ENCODE results near the gene GRK6.

GRK6 gene

DNA sequence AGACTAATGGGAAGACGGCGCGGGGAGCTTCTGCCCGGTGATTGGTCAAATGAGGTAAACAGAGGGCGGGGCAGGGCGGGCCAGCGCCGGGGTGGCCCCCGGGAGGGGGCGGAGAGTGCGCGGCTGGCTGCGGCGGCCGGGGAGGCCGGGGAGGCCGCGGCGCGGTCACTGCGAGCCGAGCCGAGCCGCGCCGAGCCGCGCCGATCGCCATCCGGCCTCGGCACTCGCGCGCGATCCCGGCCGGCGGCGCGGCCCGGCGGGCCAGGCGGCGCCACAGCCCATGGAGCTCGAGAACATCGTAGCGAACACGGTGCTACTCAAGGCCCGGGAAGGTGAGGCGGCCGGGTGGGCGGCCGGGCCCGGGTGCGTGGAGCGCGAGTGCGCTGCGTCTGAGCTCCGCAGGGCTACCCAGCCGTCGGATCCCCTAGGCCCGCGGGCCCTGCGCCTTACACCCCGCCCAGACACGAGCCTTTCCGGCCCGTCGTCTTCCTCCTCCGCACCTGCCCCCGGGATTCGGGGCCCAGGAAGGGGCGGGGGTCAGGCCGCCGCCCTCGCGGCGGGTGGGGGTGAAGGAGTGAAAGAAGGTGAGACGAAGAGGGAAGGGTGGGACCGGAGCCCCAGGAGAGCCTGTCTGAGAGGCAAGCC, at the start of gene GRK6:
TSS of gene GRK6 (plus strand) at position 111 of the 645 bp plus-strand sequence. CDS start at position 281, 170 bp downstream.
- no peak for DNase-seq (ENCODE audit: low read depth in 3 of 3, low spot score in 1 of 3)

DNA sequence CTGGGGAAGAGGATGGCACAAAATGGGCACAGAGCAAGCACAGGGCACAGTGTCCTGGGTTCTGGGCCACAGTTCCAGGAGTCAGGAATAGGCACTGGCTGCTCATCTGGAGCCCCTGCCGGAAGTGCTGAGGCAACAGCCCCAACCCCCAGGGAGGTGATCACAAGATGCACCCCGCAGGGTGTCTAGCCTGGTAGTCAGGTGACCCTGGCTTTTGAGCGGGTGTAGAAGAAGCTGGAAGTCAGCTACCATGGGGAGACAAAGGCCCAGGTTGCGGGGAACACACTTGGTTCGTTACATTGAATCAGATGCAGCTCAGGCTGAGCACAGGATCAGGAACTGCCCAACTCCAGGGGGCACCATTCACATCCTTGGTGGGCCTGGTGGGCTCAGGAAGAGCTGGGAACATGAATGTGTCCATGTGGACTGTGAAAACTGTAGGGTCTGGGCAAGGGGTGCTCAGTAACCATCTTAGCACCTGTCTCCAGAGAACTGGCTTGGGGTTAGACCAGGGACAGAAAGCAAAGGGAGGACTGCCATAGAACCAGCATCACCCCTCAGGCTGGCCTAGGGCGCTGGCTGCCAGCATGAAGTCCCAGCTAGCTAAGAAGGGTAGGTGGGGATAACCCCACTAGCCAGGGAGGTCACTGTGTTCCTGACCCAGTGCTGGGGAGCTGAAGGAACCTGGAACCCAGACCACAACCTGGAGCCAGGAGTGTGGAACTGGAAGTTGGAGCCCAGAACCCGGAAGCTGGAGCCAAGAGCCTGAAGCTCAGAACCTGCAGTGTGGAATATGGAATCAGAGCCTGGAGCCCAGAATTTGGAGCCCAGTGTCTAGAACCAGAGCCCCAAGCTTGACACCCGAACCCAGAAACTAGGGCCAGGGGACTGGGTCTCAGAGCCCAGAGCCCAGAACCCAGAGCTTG, 48.4 kb upstream of the GRK6 start:
- no peak for DNase-seq (ENCODE audit: low read depth in 3 of 3, low spot score in 1 of 3)

DNA sequence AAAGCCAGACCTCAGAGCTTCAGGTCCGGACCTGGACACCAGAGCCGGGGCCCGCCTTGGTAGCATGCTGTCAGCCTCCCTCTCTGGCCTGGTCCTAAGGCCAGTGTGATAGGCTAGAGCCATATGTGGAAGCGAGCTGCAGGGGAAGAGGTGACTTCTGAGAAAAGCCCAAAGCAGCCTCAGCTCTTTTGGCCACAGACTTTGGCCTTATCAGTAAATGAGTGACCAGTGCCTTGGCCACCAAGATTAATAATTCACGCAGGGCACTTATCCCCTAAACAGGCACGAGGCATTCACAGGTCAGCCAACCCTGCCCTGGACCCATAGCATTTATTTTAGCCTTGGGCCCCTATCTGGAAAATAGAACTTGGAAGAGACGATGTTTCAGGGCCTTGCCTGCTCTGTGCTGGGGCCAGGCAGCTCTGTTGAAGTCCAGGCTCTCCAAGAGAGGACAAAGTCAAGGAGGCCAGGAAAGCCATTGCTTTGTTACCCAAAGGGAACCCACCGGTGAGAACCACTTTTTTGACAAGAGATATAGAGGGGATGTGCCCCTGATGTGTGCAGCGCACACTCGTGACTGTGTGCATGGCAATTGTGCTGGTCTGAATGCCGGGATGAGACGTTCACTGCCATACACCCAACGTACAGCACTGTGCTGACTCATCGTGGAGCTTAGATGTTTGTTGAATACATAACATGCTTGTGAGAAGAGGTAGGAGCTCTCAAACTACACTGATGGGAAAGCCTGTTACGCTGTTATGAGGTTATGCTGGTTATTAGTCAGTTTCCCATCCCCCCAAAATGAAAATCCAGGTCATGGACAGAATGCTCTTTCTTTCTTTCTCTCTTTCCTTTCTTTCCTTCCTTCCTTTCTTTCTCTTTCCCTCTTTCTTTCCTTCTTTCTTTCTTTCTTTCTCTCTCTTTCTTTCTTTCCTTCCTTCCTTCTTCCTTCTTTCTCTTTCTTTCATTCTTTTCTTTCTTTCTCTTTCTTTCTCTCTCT, 47.3 kb upstream of the GRK6 start:
- DNase-seq (ENCODE audit: low read depth in 3 of 3, low spot score in 1 of 3), result no peak

DNA sequence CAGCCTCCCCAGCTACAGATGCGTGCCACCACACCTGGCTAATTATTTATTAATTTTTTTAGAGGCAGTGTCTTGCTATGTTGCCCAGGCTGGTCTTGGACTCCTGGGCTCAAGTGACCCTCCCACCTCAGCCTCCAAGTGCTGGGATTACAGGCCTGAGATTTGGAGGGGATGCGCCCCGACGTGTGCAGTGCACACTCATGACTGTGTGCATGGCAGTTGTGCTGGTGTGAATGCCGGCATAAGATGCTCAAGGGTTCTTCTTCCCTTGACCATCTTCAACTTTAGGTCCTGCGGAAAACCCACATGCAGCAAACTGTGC, 45.7 kb upstream of the GRK6 start:
- no peak for DNase-seq (ENCODE audit: low read depth in 3 of 3, low spot score in 1 of 3)

DNA sequence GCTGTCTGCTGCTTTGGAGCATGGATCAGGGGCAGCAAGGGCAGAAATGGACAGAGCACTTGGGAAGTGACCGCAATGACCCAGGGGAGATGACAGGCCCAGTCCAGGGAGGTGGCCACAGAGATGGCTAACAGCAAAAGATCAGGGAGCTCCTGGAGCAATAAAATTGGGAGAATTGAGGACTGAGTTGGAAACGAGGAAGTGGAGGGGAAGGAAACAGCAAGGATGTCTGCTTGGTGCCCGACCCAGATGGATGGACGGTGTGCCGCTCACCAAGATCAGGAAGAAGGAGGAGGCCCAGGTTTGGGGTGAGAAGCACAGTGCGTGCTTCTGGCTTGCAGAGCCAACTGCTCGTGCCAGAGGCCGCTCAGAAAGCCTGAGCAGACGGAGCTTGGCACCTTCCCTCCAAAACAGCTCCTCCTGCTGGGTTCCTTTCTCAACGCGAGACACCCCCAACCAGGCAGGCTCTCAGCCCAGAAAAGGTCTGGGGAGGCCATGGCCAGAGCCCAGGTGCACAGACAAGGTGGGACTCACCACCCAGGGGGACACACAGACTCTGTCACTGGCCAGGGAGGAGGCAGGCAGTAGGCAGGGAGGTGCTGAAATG, 44.0 kb upstream of the GRK6 start:
- no peak for DNase-seq (ENCODE audit: low read depth in 3 of 3, low spot score in 1 of 3)

DNA sequence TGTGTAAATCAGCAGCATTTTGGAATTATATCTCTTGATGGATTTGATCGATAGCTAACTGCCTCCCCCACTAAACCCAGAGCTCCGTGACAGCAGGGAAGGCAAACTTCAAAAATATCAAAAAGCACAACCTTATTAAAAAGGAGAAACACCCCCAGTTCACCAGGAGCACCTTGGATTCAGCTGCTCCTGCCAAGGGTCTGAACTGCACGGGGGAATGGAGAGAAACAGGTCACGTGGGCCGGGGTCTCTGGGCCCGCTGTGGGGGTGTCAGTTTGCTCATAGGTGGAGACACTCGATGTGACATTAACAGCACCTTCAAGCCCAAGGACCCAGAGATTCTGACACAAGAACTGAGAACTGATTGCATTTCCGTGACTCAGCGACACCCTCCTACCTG, 43.3 kb upstream of the GRK6 start:
- DNase-seq (ENCODE audit: low read depth in 3 of 3, low spot score in 1 of 3), result no peak

DNA sequence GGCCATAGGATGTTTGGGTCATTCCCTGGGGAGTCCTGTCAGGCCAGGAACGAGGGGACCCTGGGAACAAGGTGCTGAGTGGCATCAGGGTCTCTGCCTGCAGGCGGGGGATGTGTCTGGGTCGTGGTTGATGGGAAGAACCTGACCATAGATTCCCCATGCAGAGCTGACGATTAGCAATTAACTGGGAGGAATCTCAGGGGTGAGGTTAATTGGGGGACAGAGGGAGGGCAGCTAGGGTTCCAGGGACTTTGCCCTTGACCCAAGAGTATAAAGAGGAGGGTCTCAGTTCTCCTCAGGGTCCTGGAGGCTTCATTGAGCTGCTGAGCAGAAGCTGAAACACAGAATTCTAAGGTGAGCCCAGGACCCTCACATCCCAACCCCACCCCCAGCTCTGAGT, 42.3 kb upstream of the GRK6 start, which contains the start of gene SLC34A1:
TSS of gene SLC34A1 (plus strand) at position 301 of the 400 bp plus-strand sequence. CDS start 1,308 bp downstream, outside the sequence.
- no peak for DNase-seq (ENCODE audit: low read depth in 3 of 3, low spot score in 1 of 3)

DNA sequence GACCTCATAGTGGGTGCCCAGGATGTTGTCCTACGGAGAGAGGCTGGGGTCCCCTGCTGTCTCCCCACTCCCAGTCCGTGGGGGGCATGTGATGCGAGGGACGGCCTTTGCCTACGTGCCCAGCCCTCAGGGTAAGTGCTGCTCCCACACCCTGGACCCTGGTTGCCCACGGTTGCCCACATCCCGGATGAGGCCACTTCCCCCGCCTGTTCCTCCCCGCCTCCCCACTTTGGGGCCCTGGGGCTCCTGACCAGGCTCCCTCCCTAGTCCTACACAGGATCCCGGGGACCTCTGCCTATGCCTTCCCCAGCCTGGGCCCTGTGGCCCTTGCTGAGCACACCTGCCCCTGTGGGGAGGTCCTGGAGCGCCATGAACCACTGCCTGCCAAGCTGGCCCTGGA, 40.8 kb upstream of the GRK6 start:
- DNase-seq (ENCODE audit: low read depth in 3 of 3, low spot score in 1 of 3), result no peak

DNA sequence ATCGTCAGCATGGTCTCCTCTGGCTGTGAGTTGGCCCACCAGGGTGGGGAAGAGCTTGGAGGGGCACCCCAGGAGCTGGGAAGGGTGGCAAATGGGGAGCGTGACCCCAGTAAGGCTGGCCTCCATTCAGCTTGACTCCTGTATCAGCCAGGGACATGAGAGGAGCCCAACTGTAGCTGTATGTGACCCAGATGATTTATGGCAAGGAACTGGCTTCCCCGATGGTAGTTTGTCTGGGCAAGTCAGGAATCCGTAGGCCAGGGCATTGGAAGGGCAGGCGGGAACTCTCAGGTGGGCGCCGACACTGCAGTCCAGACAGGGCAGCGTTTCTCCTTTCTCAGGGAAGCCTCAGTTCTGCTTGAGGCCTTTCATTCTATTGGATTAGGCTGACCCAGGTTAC, 39.9 kb upstream of the GRK6 start:
- DNase-seq (ENCODE audit: low read depth in 3 of 3, low spot score in 1 of 3), result no peak

DNA sequence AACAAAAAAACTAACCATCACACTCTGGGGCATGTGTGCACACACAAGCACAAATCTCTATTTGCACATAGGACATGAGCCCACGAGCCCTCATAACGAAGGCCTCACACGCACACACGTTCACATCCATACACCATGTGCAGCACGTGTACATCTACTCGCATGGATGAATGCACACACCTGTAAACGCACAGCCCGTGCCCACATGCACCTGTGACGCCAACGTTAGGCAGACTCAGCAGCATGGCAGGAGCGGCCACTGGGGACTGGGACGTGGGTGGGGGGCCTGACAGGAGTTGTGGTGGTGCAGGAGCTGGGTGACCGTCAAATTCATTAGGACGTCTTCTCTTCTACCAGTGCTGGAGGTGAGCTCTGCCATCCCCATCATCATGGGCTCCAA, 39.1 kb upstream of the GRK6 start:
- no peak for DNase-seq (ENCODE audit: low read depth in 3 of 3, low spot score in 1 of 3)

DNA sequence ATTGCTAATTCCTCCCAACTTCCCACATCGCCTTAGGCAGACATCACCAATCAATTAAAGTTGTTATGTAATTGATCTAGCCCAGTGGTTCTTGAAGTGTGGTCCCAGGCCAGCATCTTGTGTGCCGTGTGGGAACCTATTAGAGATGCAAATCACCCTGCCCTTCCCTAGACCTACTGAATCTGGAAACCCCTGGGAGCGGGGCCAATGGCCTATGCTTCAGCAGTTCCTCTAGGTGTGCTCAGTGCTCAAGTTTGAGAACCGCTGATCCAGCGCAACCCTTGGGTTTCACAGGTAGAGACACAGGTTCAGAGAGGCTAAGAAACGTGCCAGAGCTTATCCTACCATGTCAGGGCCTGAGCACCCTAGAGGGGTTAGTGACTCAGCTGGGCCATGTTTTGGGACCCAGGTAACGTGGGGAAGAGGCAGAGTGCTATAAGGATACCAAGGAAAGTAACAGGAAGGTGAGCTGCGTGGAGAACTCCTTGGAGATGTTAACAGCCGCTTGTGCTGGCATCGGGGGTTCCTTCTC, 37.9 kb upstream of the GRK6 start:
- DNase-seq (ENCODE audit: low read depth in 3 of 3, low spot score in 1 of 3), result no peak

DNA sequence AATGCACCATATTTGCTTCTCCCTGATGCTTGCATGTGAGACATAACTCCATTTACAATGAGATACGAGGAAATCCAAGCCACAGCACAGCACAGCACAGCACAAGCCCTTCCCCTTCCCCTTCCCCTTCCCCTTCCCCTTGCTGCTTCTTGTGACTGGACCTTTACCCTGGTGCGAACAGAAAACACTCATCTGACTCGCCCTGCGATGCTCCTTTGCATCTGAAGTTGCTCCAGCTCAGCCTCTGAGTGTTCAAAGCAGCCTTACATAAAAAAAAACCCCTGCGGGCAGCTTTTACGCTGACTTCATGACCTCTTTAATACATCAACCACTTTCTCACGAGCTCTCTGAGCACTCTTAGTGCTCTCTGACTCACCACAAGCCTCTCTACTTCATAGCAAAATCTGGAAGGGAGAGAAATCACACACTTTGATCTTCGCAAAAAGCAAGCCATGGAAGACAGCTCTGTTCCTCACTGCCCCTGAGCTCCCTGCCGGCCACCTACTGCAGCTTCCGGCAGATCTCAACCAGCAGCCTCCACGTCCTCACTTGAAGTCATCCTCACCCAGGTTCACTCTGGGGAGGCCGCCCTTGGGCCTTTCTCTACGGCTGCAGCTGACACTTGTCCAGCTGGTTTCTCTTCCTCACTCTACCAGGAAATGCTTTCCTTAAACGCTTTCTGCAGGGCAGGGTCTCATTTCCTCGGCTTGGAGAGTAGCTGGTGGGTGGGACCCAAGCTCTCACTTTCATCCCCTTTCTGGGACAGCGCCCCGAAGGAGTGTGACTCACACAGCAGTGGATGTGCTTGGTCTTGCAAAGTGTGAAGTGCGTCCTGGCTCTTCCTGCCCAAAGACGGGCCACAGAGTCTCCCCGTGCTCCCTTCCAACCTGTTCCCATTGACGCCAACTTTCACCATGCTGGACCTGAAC, 37.0 kb upstream of the GRK6 start:
- DNase-seq (ENCODE audit: low read depth in 3 of 3, low spot score in 1 of 3), result peak in 1 of 3 donors; percentile 27

DNA sequence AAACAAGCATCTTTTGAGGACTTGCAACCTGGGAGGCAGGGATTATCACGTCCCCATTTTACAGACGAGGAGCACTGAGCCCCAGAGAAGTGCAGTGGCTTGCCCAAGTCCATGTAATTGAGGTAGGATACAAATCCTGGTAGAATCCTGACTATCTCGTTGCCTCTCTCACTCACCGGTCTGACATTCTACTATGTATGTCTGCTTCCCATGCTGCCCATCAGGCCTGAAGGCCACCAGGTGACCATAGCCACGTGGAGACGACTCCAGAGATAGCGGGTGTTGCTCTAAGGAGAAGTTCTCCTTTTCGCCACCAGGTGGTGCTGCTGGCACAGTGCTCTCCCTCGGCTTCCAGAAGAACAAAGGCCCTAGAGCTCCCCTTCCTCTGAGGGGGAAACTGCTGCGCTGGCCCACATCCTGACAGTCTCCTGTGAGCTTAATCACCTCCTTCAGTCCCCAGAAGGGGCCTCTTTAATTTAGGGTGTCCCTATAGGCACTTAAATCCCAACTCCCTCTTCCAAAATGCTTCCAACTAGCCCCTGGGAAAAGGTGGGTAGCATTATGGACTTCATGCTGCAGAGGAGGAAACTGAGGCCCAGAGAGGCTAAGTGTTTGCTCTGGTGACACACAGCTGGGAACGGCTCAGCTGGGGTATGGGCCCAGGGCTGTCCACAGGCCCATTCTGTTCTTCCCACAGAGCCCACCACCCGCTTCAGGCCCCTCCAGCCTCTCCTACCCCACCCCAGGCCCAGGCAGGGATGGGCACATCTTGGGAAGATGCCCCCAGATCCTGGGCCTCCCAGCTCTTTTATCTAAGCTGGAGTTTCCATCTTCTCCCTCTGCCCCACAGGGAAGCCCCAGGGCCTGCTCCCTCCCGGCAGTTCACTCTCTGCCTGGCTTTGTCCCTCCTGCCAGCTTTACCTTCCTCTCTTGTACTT, 35.8 kb upstream of the GRK6 start:
- DNase-seq (ENCODE audit: low read depth in 3 of 3, low spot score in 1 of 3), result peak; percentile 68 to 78 (median 74)

DNA sequence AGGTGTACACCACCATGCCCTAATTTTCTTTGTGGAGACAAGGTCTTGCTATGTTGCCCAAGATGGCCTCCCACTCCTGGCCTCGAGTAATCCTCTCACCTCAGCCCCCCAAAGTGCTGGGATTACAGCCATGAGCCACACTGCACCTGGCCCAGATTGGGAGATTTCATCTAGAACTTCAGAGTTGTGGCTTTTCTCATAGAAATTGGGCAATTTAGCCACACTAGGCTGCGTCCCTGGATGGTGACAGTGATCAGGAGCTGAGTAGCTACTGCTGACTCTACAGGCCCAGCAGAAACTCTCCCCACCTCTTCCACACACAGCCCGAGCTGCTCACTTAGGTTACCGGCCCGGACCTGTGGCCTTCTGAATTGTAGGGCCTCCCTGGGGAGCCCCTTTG, 33.7 kb upstream of the GRK6 start:
- DNase-seq (ENCODE audit: low read depth in 3 of 3, low spot score in 1 of 3), result no peak

DNA sequence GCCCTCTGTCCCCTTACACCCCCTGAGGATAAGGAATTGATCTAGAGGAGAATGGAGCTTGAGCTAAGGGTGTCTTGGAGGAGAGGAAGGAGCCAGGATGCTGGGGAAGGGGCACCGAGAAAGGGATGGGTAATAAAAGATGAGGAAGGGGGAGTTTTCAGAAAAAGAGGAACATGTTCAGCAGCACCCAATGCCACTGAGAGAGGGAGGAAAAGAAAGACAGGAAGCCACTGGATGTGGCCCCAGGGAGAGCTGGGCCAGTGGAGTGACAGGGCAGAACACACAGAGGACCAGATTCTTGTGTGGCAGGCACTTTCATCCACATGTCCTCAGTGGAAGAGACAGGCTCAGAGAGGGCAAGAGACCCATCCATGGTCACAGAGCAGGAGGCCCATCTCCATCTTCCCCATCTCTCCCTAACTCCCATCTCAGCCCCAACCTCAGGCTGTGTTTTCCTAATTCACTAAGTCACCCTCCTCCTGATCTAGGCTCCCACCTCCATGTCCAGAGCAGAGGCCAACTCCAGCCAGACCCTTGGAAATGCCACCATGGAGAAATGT, 33.2 kb upstream of the GRK6 start:
- no peak for DNase-seq (ENCODE audit: low read depth in 3 of 3, low spot score in 1 of 3)

DNA sequence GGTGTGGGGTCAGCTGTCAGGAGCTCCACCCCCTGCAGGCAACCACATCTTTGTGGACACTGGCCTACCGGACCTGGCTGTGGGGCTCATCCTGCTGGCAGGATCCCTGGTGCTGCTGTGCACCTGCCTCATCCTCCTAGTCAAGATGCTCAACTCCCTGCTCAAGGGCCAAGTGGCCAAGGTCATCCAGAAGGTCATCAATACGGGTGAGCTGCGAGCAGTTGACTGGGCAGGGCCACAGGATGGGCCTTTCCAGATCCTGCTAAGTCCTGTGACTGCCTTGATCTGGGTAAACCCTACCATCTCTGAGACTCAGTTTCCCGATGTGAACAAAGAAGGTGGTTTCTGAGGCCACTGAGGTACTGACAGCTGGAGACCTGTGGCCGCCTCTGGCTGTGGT, 32.5 kb upstream of the GRK6 start:
- no peak for DNase-seq (ENCODE audit: low read depth in 3 of 3, low spot score in 1 of 3)

DNA sequence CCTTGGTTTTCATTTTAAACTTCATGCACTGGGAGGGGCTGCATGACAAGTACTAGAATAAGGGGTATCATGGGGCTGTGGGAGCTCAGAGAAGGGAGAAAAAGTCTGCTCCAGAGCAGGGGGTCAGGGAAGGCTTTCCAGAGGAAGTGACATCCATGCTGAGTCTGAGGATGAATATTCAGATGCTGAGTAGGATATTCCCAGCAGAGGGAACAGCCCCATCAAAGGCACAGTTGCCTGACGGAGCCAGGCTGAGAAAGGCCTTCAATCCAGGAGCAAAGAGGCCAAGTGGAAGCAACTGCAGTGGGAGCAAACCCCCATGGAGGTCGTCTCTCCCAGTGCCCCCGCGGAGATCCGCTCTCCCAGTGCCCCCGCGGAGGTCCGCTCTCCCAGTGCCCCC, 30.4 kb upstream of the GRK6 start:
- no peak for DNase-seq (ENCODE audit: low read depth in 3 of 3, low spot score in 1 of 3)

DNA sequence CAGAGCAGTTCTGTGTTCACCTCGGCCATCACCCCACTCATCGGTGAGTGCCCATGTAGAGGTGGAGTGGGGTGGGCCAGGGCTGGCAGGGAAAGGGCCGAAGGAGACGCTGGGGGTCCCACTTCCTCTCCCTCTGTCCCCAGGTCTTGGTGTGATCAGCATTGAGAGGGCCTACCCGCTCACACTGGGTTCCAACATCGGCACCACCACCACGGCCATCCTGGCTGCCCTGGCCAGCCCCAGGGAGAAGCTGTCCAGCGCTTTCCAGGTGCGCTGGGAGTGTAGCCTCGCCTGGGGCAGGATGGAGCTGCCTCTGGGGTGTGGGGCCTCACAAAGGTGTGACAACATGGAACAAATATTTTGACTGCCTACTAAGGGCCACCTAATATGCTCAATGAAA, 29.7 kb upstream of the GRK6 start:
- DNase-seq (ENCODE audit: low read depth in 3 of 3, low spot score in 1 of 3), result no peak

Measured in stimulated activated CD4-positive, alpha-beta T cell treated with anti-CD3 and anti-CD28 coated beads, TNF-alpha, amount 100 ng/mL, for 1 hour (primary cell).